Measurements from ENCODE around the gene OCA2.
A peak's percentile ranks its signal among the peaks of the same experiment; 100 is the strongest.

Gene OCA2

GRCh38 chr15:27853624-27854455 lies 245.3 kb downstream of the OCA2 start:
- H3K9me3 ChIP-seq (ENCODE audit: control insufficient read depth, low read length) = no peaks in the 10 kb centered on the region
- H2AK5ac ChIP-seq (ENCODE audit: low read length, severe bottlenecking) = no peak overlapping the region
- H3K4me2 ChIP-seq (ENCODE audit: low read length, poor library complexity, severe bottlenecking) = no peak overlapping the region
- H3K4me3 ChIP-seq (ENCODE audit: insufficient read depth in 1 of 2, low read depth in 1 of 2, low read length in 2 of 2) = no peak overlapping the region
- H2BK12ac ChIP-seq (ENCODE audit: low read length in 2 of 2) = no peak overlapping the region
- H4K8ac ChIP-seq (ENCODE audit: low read length) = no peak overlapping the region
- no peak overlapping the region for H2BK120ac ChIP-seq (ENCODE audit: low read depth, low read length)
- no peak overlapping the region for H3K4ac ChIP-seq (ENCODE audit: low read depth in 1 of 2, low read length in 2 of 2)
- H3K18ac ChIP-seq (ENCODE audit: low read depth in 1 of 2, low read length in 2 of 2) = no peak overlapping the region
- H3K9ac ChIP-seq (ENCODE audit: low read length) = no peak overlapping the region
- H3K14ac ChIP-seq (ENCODE audit: low read length in 2 of 2) = peak overlapping the region in 1 of 2 experiments; percentile 49
- H3K27ac ChIP-seq (ENCODE audit: low read length, poor library complexity, severe bottlenecking) = no peak overlapping the region
- no peak overlapping the region for H3K23ac ChIP-seq (ENCODE audit: low read length in 2 of 2)
- no peaks in the 10 kb centered on the region for H3K36me3 ChIP-seq (ENCODE audit: control insufficient read depth in 1 of 2, insufficient read depth in 2 of 2, low read depth in 1 of 2, low read length in 2 of 2)
- H4K91ac ChIP-seq (ENCODE audit: low read length) = no peak overlapping the region
- no peaks in the 10 kb centered on the region for H3K79me1 ChIP-seq (replicated peaks; ENCODE audit: low read length, poor library complexity, severe bottlenecking)
- no peak overlapping the region for H2AFZ ChIP-seq (ENCODE audit: low read depth, low read length)
- DNase-seq = no peak
- no peaks in the 10 kb centered on the region for H3K27me3 ChIP-seq (ENCODE audit: control insufficient read depth in 1 of 2, insufficient read depth in 1 of 2, low read length in 2 of 2)
- H2BK5ac ChIP-seq (ENCODE audit: low read depth, low read length, poor library complexity, severe bottlenecking) = no peak overlapping the region
- WGBS = 87% methylated on average over 13 of the region's 15 CpGs
- H3K4me1 ChIP-seq (ENCODE audit: control insufficient read depth, insufficient read depth, low read depth, low read length) = no peaks in the 10 kb centered on the region
- H2BK15ac ChIP-seq (ENCODE audit: low read depth, poor library complexity, severe bottlenecking) = no peak overlapping the region

- no peaks in the 10 kb centered on the region for H3K27me3 ChIP-seq (ENCODE audit: control insufficient read depth in 1 of 2, insufficient read depth in 1 of 2, low read length in 2 of 2)
- H2BK5ac ChIP-seq (ENCODE audit: low read depth, low read length, poor library complexity, severe bottlenecking) = no peak overlapping the region
- H3K9ac ChIP-seq (ENCODE audit: low read length) = no peak overlapping the region
- WGBS = 58% methylated on average over 4 of the region's 4 CpGs
- DNase-seq = no peak
- no peak overlapping the region for H3K23ac ChIP-seq (ENCODE audit: low read length in 2 of 2)
- H3K4me2 ChIP-seq (ENCODE audit: low read length, poor library complexity, severe bottlenecking) = no peak overlapping the region
- no peak overlapping the region for H2BK12ac ChIP-seq (ENCODE audit: low read length in 2 of 2)
- no peaks in the 10 kb centered on the region for H3K36me3 ChIP-seq (ENCODE audit: control insufficient read depth in 1 of 2, insufficient read depth in 2 of 2, low read depth in 1 of 2, low read length in 2 of 2)
- no peak overlapping the region for H4K91ac ChIP-seq (ENCODE audit: low read length)
- H2BK15ac ChIP-seq (ENCODE audit: low read depth, poor library complexity, severe bottlenecking) = no peak overlapping the region
- H3K79me1 ChIP-seq (replicated peaks; ENCODE audit: low read length, poor library complexity, severe bottlenecking) = no peaks in the 10 kb centered on the region
- no peak overlapping the region for H3K18ac ChIP-seq (ENCODE audit: low read depth in 1 of 2, low read length in 2 of 2)
- H2AK5ac ChIP-seq (ENCODE audit: low read length, severe bottlenecking) = no peak overlapping the region
- peaks cover 6% of the 10 kb centered on the region for H3K9me3 ChIP-seq (ENCODE audit: control insufficient read depth, low read length)
- H3K14ac ChIP-seq (ENCODE audit: low read length in 2 of 2) = no peak overlapping the region
- H2BK120ac ChIP-seq (ENCODE audit: low read depth, low read length) = no peak overlapping the region
- H2AFZ ChIP-seq (ENCODE audit: low read depth, low read length) = no peak overlapping the region
- H3K4me1 ChIP-seq (ENCODE audit: control insufficient read depth, insufficient read depth, low read depth, low read length) = no peaks in the 10 kb centered on the region
- H3K4me3 ChIP-seq (ENCODE audit: insufficient read depth in 1 of 2, low read depth in 1 of 2, low read length in 2 of 2) = no peak overlapping the region
- H4K8ac ChIP-seq (ENCODE audit: low read length) = no peak overlapping the region
- H3K27ac ChIP-seq (ENCODE audit: low read length, poor library complexity, severe bottlenecking) = no peak overlapping the region
- no peak overlapping the region for H3K4ac ChIP-seq (ENCODE audit: low read depth in 1 of 2, low read length in 2 of 2)
Measured at GRCh38 chr15:27851858-27852210, 247.3 kb downstream of the OCA2 start.

- H3K79me1 ChIP-seq (replicated peaks; ENCODE audit: low read length, poor library complexity, severe bottlenecking) = no peaks in the 10 kb centered on the region
- no peak overlapping the region for H2BK15ac ChIP-seq (ENCODE audit: low read depth, poor library complexity, severe bottlenecking)
- H2BK5ac ChIP-seq (ENCODE audit: low read depth, low read length, poor library complexity, severe bottlenecking) = no peak overlapping the region
- H3K36me3 ChIP-seq (ENCODE audit: control insufficient read depth in 1 of 2, insufficient read depth in 2 of 2, low read depth in 1 of 2, low read length in 2 of 2) = no peaks in the 10 kb centered on the region
- no peak overlapping the region for H2BK12ac ChIP-seq (ENCODE audit: low read length in 2 of 2)
- H3K9ac ChIP-seq (ENCODE audit: low read length) = no peak overlapping the region
- no peak overlapping the region for H3K18ac ChIP-seq (ENCODE audit: low read depth in 1 of 2, low read length in 2 of 2)
- no peaks in the 10 kb centered on the region for H3K27me3 ChIP-seq (ENCODE audit: control insufficient read depth in 1 of 2, insufficient read depth in 1 of 2, low read length in 2 of 2)
- 82% methylated on average over 17 of the region's 17 CpGs for WGBS
- no peak overlapping the region for H2AFZ ChIP-seq (ENCODE audit: low read depth, low read length)
- no peak overlapping the region for H3K4me2 ChIP-seq (ENCODE audit: low read length, poor library complexity, severe bottlenecking)
- H4K8ac ChIP-seq (ENCODE audit: low read length) = no peak overlapping the region
- DNase-seq = no peak
- no peak overlapping the region for H2AK5ac ChIP-seq (ENCODE audit: low read length, severe bottlenecking)
- no peak overlapping the region for H3K4ac ChIP-seq (ENCODE audit: low read depth in 1 of 2, low read length in 2 of 2)
- no peak overlapping the region for H3K27ac ChIP-seq (ENCODE audit: low read length, poor library complexity, severe bottlenecking)
- H3K14ac ChIP-seq (ENCODE audit: low read length in 2 of 2) = no peak overlapping the region
- no peak overlapping the region for H3K4me3 ChIP-seq (ENCODE audit: insufficient read depth in 1 of 2, low read depth in 1 of 2, low read length in 2 of 2)
- peaks cover 6% of the 10 kb centered on the region for H3K9me3 ChIP-seq (ENCODE audit: control insufficient read depth, low read length)
- H4K91ac ChIP-seq (ENCODE audit: low read length) = no peak overlapping the region
- H3K23ac ChIP-seq (ENCODE audit: low read length in 2 of 2) = no peak overlapping the region
- no peak overlapping the region for H2BK120ac ChIP-seq (ENCODE audit: low read depth, low read length)
- H3K4me1 ChIP-seq (ENCODE audit: control insufficient read depth, insufficient read depth, low read depth, low read length) = no peaks in the 10 kb centered on the region
Measured at GRCh38 chr15:27850981-27851857, 247.9 kb downstream of the OCA2 start.

GRCh38 chr15:27850050-27850449 lies 249.1 kb downstream of the OCA2 start:
- Histone ChIP-seq H3K27ac (ENCODE audit: low read length, poor library complexity, severe bottlenecking) (no peak overlapping the region), H3K4ac (ENCODE audit: low read depth in 1 of 2, low read length in 2 of 2) (no peak overlapping the region), H3K9ac (ENCODE audit: low read length) (no peak overlapping the region), H3K79me1 (replicated peaks; ENCODE audit: low read length, poor library complexity, severe bottlenecking) (no peaks in the 10 kb centered on the region), H3K36me3 (ENCODE audit: control insufficient read depth in 1 of 2, insufficient read depth in 2 of 2, low read depth in 1 of 2, low read length in 2 of 2) (no peaks in the 10 kb centered on the region), H2AFZ (ENCODE audit: low read depth, low read length) (no peak overlapping the region), H2AK5ac (ENCODE audit: low read length, severe bottlenecking) (no peak overlapping the region), H4K8ac (ENCODE audit: low read length) (no peak overlapping the region), H2BK15ac (ENCODE audit: low read depth, poor library complexity, severe bottlenecking) (no peak overlapping the region), H3K4me2 (ENCODE audit: low read length, poor library complexity, severe bottlenecking) (no peak overlapping the region), H3K27me3 (ENCODE audit: control insufficient read depth in 1 of 2, insufficient read depth in 1 of 2, low read length in 2 of 2) (no peaks in the 10 kb centered on the region), H2BK120ac (ENCODE audit: low read depth, low read length) (no peak overlapping the region), H2BK5ac (ENCODE audit: low read depth, low read length, poor library complexity, severe bottlenecking) (no peak overlapping the region), H3K4me1 (ENCODE audit: control insufficient read depth, insufficient read depth, low read depth, low read length) (peaks cover 2% of the 10 kb centered on the region), H2BK12ac (ENCODE audit: low read length in 2 of 2) (no peak overlapping the region), H3K4me3 (ENCODE audit: insufficient read depth in 1 of 2, low read depth in 1 of 2, low read length in 2 of 2) (no peak overlapping the region), H4K91ac (ENCODE audit: low read length) (no peak overlapping the region), H3K18ac (ENCODE audit: low read depth in 1 of 2, low read length in 2 of 2) (no peak overlapping the region), H3K9me3 (ENCODE audit: control insufficient read depth, low read length) (peaks cover 6% of the 10 kb centered on the region), H3K23ac (ENCODE audit: low read length in 2 of 2) (no peak overlapping the region), H3K14ac (ENCODE audit: low read length in 2 of 2) (no peak overlapping the region)
- DNase-seq = no peak
- 85% methylated on average over 5 of the region's 5 CpGs for WGBS
